HCT116 (cell line): ENCODE measurements around the gene RAB3GAP1. TPM values are rescaled to one million over a fixed set of nuclear protein-coding genes. Genes with fewer than 3 reads are reported as not detected.

Source experiments
- ATAC-seq: fragments of 200-7000 bp; cut with Tn5 transposase; 2 replicates; pipeline ENCODE4 v1.9.1; 2020; ENCODE audit warnings: mild to moderate bottlenecking, moderate library complexity
- BruUV-seq: library from RNA; stranded (reverse); fragments of 400-500 nt; replicated peaks from 2 replicates; lab custom pipeline; 2021; lab: Mats Ljungman, UMichigan
- CTCF ChIA-PET: fragments of 300-600 bp; sonication (Branson Sonifier 250); formaldehyde crosslinking; loops from one replicate; lab custom pipeline; 2021; ENCODE audit warnings: antibody characterized with exemption; lab: Charles Lee
- POLR2A ChIA-PET: fragments of 300-600, 350-600 bp; sonication (Branson Sonifier 250); formaldehyde crosslinking; loops from one replicate; lab custom pipeline; 2021; ENCODE audit warnings: antibody characterized with exemption; lab: Charles Lee
- RAD21 ChIA-PET, 2 experiments: fragments of 300-600 bp; sonication (Branson Sonifier 250); formaldehyde crosslinking; loops; one replicate each; lab custom pipeline; 2023; ENCODE audit warnings: low total read pairs in 2 of 2; ENCODE audit not compliant: uncharacterized antibody in 2 of 2, unreplicated experiment in 2 of 2, low non-redundant PET in 1 of 2; lab: Charles Lee
- DNase-seq: peaks from one replicate; pipeline ENCODE4 v3.0.0-alpha.2; 2010; ENCODE audit warnings: low read depth, low spot score
- H2AFZ ChIP-seq: fragments of 200-600 bp; shearing (Covaris generic), sonication (generic); 2 replicates; pipeline ENCODE4 v1.6.1; 2017; ENCODE audit warnings: low read depth, mixed run types, mixed read lengths, antibody characterized with exemption, low read length; ENCODE audit not compliant: poor library complexity, severe bottlenecking
- H3K27ac ChIP-seq: 2 replicates; pipeline ENCODE4 v1.5.1; 2012; ENCODE audit warnings: low read depth, low read length
- H3K27me3 ChIP-seq: fragments of 200-600 bp; sonication (generic); 2 replicates; pipeline ENCODE4 v1.6.1; 2016; ENCODE audit warnings: mixed run types, low read length, mixed read lengths; ENCODE audit not compliant: insufficient read depth
- H3K36me3 ChIP-seq, 2 experiments: fragments of 200-500 bp in 1 of 2; fragments of 200-600 bp in 1 of 2; sonication (Bioruptor generic) in 1 of 2; sonication (generic) in 1 of 2; 2 replicates each; pipeline versions ENCODE4 v1.5.1 to v1.6.1; 2014 to 2016; ENCODE audit warnings: low read length in 2 of 2, inconsistent platforms in 1 of 2, mixed read lengths in 1 of 2, mixed run types in 1 of 2; ENCODE audit not compliant: insufficient read depth in 2 of 2, control insufficient read depth in 1 of 2
- H3K4me1 ChIP-seq, 2 experiments: fragments of 200-600 bp in 1 of 2; sonication (generic) in 1 of 2; 2 replicates each; pipeline versions ENCODE4 v1.5.1 to v1.6.1; 2012 to 2017; ENCODE audit warnings: low read length in 2 of 2, inconsistent platforms in 1 of 2, mild to moderate bottlenecking in 1 of 2, mixed read lengths in 1 of 2, mixed run types in 1 of 2, moderate library complexity in 1 of 2; ENCODE audit not compliant: insufficient read depth in 2 of 2, control insufficient read depth in 1 of 2
- H3K4me2 ChIP-seq: fragments of 200-600 bp; sonication (generic); 2 replicates; pipeline ENCODE4 v1.6.1; 2017; ENCODE audit warnings: mixed run types, low read length, mixed read lengths
- H3K4me3 ChIP-seq, 2 experiments: fragments of 200-600 bp in 1 of 2; sonication (generic) in 1 of 2; replicated peaks in 1 of 2; 2 replicates each; pipeline ENCODE4 v1.5.1; 2011 to 2016; ENCODE audit warnings: low read length in 2 of 2, control low read depth in 1 of 2, low read depth in 1 of 2, mild to moderate bottlenecking in 1 of 2, mixed read lengths in 1 of 2, mixed run types in 1 of 2
- H3K79me2 ChIP-seq: fragments of 200-600 bp; sonication (generic); 2 replicates; pipeline ENCODE4 v1.6.1; 2017; ENCODE audit warnings: mild to moderate bottlenecking, mixed run types, low read length, moderate library complexity, mixed read lengths; ENCODE audit not compliant: insufficient read depth
- H3K9ac ChIP-seq: fragments of 200-600 bp; sonication (generic); 2 replicates; pipeline ENCODE4 v1.6.1; 2016; ENCODE audit warnings: low read length, mixed read lengths
- H3K9me2 ChIP-seq: fragments of 200-600 bp; sonication (generic), shearing (Covaris generic); 2 replicates; pipeline ENCODE4 v1.6.1; 2017; ENCODE audit warnings: mixed run types, mild to moderate bottlenecking, moderate library complexity; ENCODE audit not compliant: insufficient read depth
- H3K9me3 ChIP-seq, 2 experiments: fragments of 200-500 bp in 1 of 2; fragments of 200-600 bp in 1 of 2; sonication (Bioruptor generic) in 1 of 2; sonication (generic) in 1 of 2; 2 replicates each; pipeline ENCODE4 v1.6.1; 2014 to 2017; ENCODE audit warnings: low read length in 2 of 2, mixed read lengths in 2 of 2, inconsistent platforms in 1 of 2, low read depth in 1 of 2, mild to moderate bottlenecking in 1 of 2, mixed run types in 1 of 2, moderate library complexity in 1 of 2; ENCODE audit not compliant: control insufficient read depth in 1 of 2, insufficient read depth in 1 of 2
- H4K20me1 ChIP-seq: fragments of 200-600 bp; sonication (generic), shearing (Covaris generic); 2 replicates; pipeline ENCODE4 v1.6.1; 2017; ENCODE audit warnings: mixed run types, mild to moderate bottlenecking, moderate library complexity; ENCODE audit not compliant: insufficient read depth
- ELF1 ChIP-seq: IDR thresholded peaks from 2 replicates; pipeline ENCODE4 v1.6.1; 2012; ENCODE audit warnings: low read depth, borderline replicate concordance
- POLR2AphosphoS5 ChIP-seq: IDR thresholded peaks from 2 replicates; pipeline ENCODE4 v1.6.1; 2011; ENCODE audit warnings: mild to moderate bottlenecking, low read depth, low read length, moderate library complexity
- RAD21 ChIP-seq: IDR thresholded peaks from 2 replicates; pipeline ENCODE4 v1.6.1; 2012; ENCODE audit warnings: low read depth, mild to moderate bottlenecking
- SIN3A ChIP-seq: IDR thresholded peaks from 2 replicates; pipeline ENCODE4 v1.6.1; 2012; ENCODE audit warnings: low read depth
- SP1 ChIP-seq: IDR thresholded peaks from 2 replicates; pipeline ENCODE4 v1.6.1; 2012; ENCODE audit warnings: low read depth
- YY1 ChIP-seq: IDR thresholded peaks from 2 replicates; pipeline ENCODE4 v1.6.1; 2011; ENCODE audit warnings: low read length, low read depth, moderate library complexity, mild to moderate bottlenecking; ENCODE audit not compliant: insufficient replicate concordance; ENCODE audit errors: extremely low read depth
- ZFX ChIP-seq: fragments of 450-650 bp; IDR thresholded peaks from 2 replicates; pipeline ENCODE4 v1.6.1; 2017
- ZNF274 ChIP-seq: fragments of 200-500 bp; sonication (Bioruptor generic); IDR thresholded peaks from 2 replicates; pipeline ENCODE4 v1.6.1; 2014; ENCODE audit warnings: mild to moderate bottlenecking, low read depth, low read length, inconsistent platforms
- intact Hi-C: fragments of 100-400 bp; cut with micrococcal nuclease; formaldehyde crosslinking; loops from 2 replicates; pipeline ENCODE4 v1.10.0; 2022
- total RNA-seq: library from RNA; stranded (reverse); gene quantifications from one replicate; pipeline ENCODE4 v1.2.1, GENCODE V29; 2021; ENCODE audit not compliant: unreplicated experiment
- TF ChIP-seq, protein P1 (sequence below): IDR thresholded peaks from 2 replicates; pipeline ENCODE4 v1.6.1; 2012; ENCODE audit warnings: low read depth
- TF ChIP-seq, protein P2 (sequence below): IDR thresholded peaks from 2 replicates; pipeline ENCODE4 v1.6.1; 2012

RAB3GAP1 gene
- total RNA-seq, 1 experiment from 2014 or later, result 38.5 TPM

DNA sequence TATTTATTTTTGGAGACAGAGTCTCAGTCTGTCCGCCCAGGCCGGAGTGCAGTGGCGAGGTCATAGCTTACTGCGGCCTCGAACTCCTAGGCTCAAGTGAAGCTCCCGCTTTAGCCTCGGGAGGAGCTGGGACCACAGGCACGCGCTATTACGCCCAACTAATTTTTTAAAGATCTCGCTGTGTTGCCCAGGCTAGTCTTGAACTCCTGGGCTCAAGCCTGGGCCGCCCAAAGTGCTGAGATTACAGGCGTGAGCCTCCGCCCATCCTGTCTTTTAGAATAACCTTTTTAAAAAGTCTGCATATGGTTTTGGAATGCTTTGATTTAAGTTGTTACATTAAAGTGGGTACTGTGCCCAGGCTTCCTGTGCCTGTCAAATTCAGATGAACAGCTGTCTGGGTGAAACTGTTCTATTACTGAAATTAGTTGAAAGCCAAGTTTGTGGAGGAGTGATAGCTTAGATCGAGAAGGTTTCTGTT, 944 bp downstream of the RAB3GAP1 start:
- Histone ChIP-seq H3K79me2 (peaks cover 58% of the 10 kb centered on the region), H3K9ac (peak overlapping the region; percentile 93), H3K36me3 (0 out of 4 replicates have a peak, but pooled peaks cover 0 to 4% of the 10 kb centered on the region in 2 experiments), H3K9me2 (no peaks in the 10 kb centered on the region), H3K4me2 (peak overlapping the region; percentile 88), H4K20me1 (no peaks in the 10 kb centered on the region), H3K27me3 (no peaks in the 10 kb centered on the region), H3K4me3 (peak overlapping the region; percentile 93 to 94), H2AFZ (no peak overlapping the region), H3K9me3 (no peaks in the 10 kb centered on the region), H3K27ac (no peak overlapping the region), H3K4me1 (peaks cover 9 to 12% of the 10 kb centered on the region in 2 experiments; a peak in 2 of 4 replicates)
- peak; percentile 24 for ATAC-seq
- intact Hi-C loops, result loop anchor here (5.0 kb wide), 1 partner anchor 479 kb away; the partner anchor contains the start of genes R3HDM1 and ZRANB3
- no peak for DNase-seq
- TF ChIP-seq SP1 (no peak), ELF1 (no peak), YY1 (no peak), SIN3A (no peak), ZFX (no peak), POLR2AphosphoS5 (no peak), RAD21 (no peak), ZNF274 (no peak)
- TF ChIP-seq, protein P1, sequence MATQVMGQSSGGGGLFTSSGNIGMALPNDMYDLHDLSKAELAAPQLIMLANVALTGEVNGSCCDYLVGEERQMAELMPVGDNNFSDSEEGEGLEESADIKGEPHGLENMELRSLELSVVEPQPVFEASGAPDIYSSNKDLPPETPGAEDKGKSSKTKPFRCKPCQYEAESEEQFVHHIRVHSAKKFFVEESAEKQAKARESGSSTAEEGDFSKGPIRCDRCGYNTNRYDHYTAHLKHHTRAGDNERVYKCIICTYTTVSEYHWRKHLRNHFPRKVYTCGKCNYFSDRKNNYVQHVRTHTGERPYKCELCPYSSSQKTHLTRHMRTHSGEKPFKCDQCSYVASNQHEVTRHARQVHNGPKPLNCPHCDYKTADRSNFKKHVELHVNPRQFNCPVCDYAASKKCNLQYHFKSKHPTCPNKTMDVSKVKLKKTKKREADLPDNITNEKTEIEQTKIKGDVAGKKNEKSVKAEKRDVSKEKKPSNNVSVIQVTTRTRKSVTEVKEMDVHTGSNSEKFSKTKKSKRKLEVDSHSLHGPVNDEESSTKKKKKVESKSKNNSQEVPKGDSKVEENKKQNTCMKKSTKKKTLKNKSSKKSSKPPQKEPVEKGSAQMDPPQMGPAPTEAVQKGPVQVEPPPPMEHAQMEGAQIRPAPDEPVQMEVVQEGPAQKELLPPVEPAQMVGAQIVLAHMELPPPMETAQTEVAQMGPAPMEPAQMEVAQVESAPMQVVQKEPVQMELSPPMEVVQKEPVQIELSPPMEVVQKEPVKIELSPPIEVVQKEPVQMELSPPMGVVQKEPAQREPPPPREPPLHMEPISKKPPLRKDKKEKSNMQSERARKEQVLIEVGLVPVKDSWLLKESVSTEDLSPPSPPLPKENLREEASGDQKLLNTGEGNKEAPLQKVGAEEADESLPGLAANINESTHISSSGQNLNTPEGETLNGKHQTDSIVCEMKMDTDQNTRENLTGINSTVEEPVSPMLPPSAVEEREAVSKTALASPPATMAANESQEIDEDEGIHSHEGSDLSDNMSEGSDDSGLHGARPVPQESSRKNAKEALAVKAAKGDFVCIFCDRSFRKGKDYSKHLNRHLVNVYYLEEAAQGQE, result no peak
- TF ChIP-seq, protein P2, sequence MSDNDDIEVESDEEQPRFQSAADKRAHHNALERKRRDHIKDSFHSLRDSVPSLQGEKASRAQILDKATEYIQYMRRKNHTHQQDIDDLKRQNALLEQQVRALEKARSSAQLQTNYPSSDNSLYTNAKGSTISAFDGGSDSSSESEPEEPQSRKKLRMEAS, result no peak
- RAD21 ChIA-PET, result no interaction called here
- BruUV-seq, result no TSS peak
- CTCF ChIA-PET, result no interaction called here
- POLR2A ChIA-PET, result no interaction called here
